ENCODE results near the gene ANXA7. TPM values are rescaled to one million over a fixed set of nuclear protein-coding genes. Genes with fewer than 3 reads are reported as not detected.

The ANXA7 gene
- total and polyA plus RNA-seq, 8 donors, result 63.7 to 118 (median 75.1) TPM

- H3K36me3 ChIP-seq, result peaks cover 0 to 90% of the 10 kb centered on the region in 2 donors
- H3K27me3 ChIP-seq, result no peaks in the 10 kb centered on the region
- intact Hi-C loops (cut with DNase I), result no loop called here
- DNase-seq (no peak), ATAC-seq (no peak)
- H3K9me3 ChIP-seq, result no peaks in the 10 kb centered on the region
- H3K4me1 ChIP-seq, result no peaks in the 10 kb centered on the region
- no peak overlapping the region for H3K4me3 ChIP-seq
- TF ChIP-seq CTCF (IDR thresholded peaks at IDR 0.05), result no peak
- H3K27ac ChIP-seq, result no peak overlapping the region
Observed at GRCh38 chr10:73388228-73388627, 25.6 kb downstream of the ANXA7 start.

GRCh38 chr10:73386583-73386982 is 27.3 kb downstream of the ANXA7 start:
- intact Hi-C loops (cut with DNase I), result no loop called here
- no peak for TF ChIP-seq CTCF (IDR thresholded peaks at IDR 0.05)
- Histone ChIP-seq H3K4me1 (no peaks in the 10 kb centered on the region), H3K9me3 (no peaks in the 10 kb centered on the region), H3K27me3 (no peaks in the 10 kb centered on the region), H3K4me3 (no peak overlapping the region), H3K27ac (no peak overlapping the region), H3K36me3 (peaks cover 0 to 98% of the 10 kb centered on the region in 2 donors)
- no peak for ATAC-seq
- DNase-seq, result no peak

GRCh38 chr10:73379064-73379748 is 34.7 kb downstream of the ANXA7 start:
- Histone ChIP-seq H3K4me1 (no peaks in the 10 kb centered on the region), H3K27ac (no peak overlapping the region), H3K36me3 (peaks cover 0 to 100% of the 10 kb centered on the region in 2 donors), H3K4me3 (no peak overlapping the region), H3K27me3 (no peaks in the 10 kb centered on the region), H3K9me3 (no peaks in the 10 kb centered on the region)
- DNase-seq (no peak), ATAC-seq (no peak)
- TF ChIP-seq CTCF (IDR thresholded peaks at IDR 0.05), result no peak
- intact Hi-C loops (cut with DNase I), result no loop called here

- Histone ChIP-seq H3K27me3 (no peaks in the 10 kb centered on the region), H3K36me3 (peaks cover 0 to 100% of the 10 kb centered on the region in 2 donors), H3K4me1 (no peaks in the 10 kb centered on the region), H3K4me3 (no peak overlapping the region), H3K9me3 (no peaks in the 10 kb centered on the region), H3K27ac (no peak overlapping the region)
- DNase-seq, result no peak
- TF ChIP-seq CTCF (IDR thresholded peaks at IDR 0.05), result no peak
- no peak for ATAC-seq
- intact Hi-C loops (cut with DNase I), result no loop called here
Observed at GRCh38 chr10:73376679-73377078, 37.2 kb downstream of the ANXA7 start.

GRCh38 chr10:73368238-73368637 is 45.6 kb downstream of the ANXA7 start:
- Histone ChIP-seq H3K9me3 (no peaks in the 10 kb centered on the region), H3K36me3 (peaks cover 0 to 91% of the 10 kb centered on the region in 2 donors), H3K4me1 (no peaks in the 10 kb centered on the region), H3K27me3 (no peaks in the 10 kb centered on the region), H3K4me3 (no peak overlapping the region), H3K27ac (no peak overlapping the region)
- DNase-seq (no peak), ATAC-seq (no peak)
- no peak for TF ChIP-seq CTCF (IDR thresholded peaks at IDR 0.05)
- intact Hi-C loops (cut with DNase I), result no loop called here

Measured in left lung (tissue), 10 donors.